ENCODE data around the gene PRICKLE4.
"Not testable (repeated sequence)": the region's sequence is repeated elsewhere in the genome, so short reads cannot be mapped to it uniquely, and the experiment has no call there.

Gene PRICKLE4

DNA sequence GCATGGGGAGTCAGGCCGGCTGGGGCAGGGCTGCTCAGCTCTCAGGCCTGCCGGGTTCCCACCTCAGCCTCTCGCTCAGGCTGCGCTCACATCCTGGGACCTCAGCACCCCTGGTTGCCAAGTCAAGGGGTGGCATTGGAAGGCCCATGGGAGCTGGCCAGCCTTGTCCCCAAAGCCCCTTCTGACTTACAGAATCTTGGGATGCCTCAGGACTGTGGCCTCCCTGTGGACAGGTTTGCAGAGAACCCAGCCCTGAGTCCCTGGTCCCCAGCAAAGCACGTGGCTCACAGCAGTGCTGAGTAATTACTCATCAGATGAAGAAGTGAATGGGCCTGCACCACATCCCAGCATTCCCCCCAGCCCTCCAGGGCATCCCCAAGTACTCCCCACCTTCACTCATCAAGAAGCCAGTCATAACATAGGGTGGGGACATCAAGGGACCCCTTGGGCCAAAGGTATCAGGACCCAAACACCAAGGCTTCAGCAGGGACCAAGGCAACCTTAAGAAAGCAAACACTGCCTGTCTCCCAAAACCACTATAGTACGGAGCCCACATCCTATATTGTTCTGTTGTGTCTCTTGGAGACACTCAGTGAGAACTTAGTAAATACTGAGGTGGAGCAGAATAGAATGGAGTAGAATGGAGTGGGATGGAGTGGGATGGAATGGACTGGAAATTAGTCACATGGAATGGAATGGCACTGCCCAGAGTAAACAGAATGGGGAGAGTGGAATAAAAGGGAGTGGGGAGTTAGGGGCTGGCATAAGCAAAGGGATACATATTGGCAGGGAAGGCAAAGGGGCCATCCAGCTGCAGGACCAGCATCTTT, 37.0 kb upstream of the PRICKLE4 start:
- intact Hi-C loops (cut with DNase I): no loop called here
- peak in 3 of 10 donors; percentile 15 to 77 (median 54) for DNase-seq

DNA sequence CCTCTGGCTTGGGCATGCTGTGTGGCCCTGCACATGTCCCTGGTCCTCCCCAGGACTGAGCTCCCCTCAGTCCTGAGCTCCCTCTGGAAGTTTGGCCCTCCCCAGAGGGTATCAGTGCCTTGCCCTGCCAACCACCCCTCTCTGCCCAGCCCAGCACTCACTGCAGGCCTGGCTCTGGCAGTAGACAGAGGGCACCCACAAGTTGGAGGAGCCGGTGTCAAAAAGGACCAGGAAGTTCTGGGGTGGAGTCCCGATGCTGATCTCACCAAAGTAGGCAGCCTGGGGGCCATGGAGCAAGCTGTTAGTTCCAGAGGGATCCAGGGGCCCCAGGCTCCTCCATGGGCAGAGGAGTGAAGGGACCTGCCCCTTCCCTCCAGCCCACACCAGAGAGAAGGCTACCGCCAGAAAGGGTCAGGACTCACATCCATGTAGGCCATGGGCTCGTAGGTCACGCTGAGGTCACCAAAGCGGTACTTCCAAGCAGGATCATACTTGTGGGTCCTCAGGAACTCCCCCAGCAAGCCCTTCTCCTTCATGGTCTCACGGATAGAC, 36.3 kb upstream of the PRICKLE4 start:
- DNase-seq: peak in 3 of 10 donors; percentile 25 to 35 (median 30)
- intact Hi-C loops (cut with DNase I): no loop called here

DNA sequence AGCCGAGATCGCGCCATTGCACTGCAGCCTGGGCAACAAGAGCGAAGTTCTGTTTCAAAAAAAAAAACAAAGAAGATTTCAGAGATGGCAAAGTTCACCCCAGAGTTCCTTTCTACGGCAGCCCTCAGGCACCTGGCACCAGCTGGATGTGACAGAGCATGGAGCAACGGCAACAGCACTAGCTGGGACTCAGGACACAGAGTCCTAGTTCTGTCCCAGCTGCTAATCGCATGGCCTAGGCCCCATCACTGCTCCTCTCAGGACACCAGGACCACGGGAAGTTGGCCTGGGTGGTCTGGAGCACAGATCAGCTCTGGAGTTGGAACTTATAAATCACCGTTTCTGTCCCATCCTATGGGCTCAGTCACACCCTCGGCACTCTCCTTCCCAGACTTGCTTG, 34.5 kb upstream of the PRICKLE4 start:
- intact Hi-C loops (cut with DNase I): no loop called here
- peak in 2 of 10 donors; percentile 41 to 72 for DNase-seq

DNA sequence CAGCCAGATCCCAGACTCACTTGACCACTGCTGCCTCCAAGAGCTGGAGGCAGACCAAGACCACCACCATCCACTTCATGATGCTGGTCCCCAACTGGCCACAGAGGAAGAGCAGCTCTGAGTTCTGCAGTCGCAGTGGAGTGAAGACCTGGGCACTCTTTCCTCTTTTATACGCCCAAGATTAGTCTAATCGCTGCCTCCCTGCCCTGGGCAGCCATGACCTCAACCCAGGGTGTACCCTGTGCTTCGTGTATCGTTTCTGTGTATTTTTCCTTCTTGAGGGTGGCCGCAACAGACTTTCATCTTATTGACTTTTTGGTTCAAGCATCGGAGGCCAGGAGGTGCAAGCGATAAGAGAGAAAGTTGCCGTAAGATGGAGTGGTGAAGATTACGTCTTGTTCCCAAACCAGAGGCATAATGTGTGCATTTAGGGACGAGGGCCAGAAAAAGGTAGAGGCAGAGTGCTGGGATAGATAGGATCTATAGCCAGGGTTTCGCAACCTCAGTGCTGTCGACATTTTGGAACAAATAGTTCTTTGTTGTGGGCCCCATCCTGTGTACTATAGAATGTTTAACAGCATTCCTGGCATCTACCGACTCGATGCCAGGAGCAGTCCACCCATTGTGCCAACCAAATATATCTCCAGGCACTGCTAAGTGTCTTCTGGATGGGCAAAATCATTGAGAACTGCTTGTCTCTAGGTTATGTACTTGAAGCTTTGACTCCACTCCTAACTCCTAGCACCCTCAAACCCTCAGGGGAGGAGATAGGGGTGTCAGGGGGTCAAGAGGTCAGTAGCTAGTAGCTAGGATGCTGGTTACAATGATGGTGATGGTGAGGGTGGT, 33.1 kb upstream of the PRICKLE4 start, which contains the start of gene PGC:
Gene PGC, minus strand, starts transcription at position 142 of the 846 bp plus-strand sequence. Its CDS starts 63 bp downstream, at position 79.
- peak in 2 of 10 donors; percentile 23 to 24 for DNase-seq
- intact Hi-C loops (cut with DNase I): no loop called here

DNA sequence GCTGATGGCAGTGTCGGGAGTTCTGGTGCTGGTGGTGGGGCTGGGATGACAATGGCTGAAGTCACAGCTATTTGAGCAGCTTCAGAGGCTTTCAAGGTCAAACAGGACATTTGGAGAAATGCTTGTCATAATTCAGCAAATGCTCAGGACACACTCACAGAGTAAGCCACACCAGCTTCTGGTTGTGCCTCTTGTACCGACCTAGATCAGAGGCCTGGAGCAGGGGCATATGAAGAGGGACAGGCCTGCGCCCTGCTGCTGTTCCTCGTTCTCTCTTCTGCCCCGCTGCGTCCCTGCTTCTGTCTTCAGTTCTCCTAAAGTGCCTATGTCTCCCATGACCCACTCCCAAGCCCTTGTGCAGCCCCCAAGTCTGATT, 32.5 kb upstream of the PRICKLE4 start:
- intact Hi-C loops (cut with DNase I): no loop called here

DNA sequence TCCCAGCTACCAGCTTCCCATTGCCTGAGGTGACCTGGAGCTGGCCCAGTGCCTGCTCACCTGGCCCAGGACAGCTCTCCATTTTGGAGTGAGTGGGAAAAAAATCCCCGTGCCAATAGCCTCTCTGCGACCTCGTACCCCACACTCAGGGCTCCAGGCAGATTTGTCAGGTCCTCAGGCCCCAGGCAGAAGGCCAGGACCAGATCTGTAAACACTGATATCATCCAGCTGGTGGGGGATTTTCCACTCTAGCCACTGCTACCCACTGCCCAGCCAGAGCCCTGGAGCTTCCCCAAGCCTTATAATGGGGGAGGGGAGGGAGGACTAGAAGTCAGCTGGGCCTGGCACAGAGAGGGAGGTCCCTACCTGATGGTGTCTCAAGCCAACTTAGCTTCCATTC, 32.0 kb upstream of the PRICKLE4 start:
- intact Hi-C loops (cut with DNase I): no loop called here
- peak in 2 of 10 donors; percentile 19 to 55 for DNase-seq

More for the DNA sequence above, 32.5 kb upstream of the PRICKLE4 start:
- DNase-seq: peak in 1 of 10 donors; percentile 52

DNA sequence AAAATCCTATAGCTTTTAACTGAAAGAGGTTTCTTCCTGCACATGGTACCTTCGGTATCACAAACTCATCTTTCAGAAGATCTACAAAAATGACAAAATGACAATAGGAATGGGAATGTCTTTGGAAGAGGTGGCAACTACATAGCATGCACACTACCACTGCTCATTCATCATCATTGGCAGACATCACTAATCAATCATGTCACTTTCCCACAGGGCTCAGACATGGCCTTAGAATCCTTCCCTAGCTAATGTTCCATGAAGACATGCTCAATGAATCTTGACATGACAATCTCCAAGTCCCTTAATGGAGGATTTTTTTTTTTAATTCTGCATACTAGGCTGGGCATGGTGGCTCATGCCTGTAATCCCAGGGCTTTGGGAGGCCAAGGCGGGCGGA, 30.2 kb upstream of the PRICKLE4 start:
- intact Hi-C loops (cut with DNase I): no loop called here
- DNase-seq: no peak

DNA sequence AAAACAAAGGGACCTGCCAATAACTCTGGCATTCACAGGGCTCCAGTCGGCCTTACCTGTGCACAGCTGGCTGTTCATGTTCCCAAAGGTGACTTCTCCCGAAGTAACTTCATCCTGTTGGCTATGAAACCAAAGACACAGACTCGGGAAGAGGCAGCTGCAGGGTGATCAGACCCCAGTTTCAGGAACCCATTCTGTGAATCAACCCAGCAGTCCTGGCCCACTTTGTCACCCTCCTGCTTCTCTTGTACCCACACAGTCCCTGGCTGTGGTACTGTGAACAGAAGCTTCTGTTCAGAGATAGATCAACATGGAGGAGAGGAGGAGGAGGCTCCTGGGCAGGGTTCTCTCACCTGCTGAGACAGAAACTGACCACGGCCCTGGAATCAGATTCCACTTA, 24.7 kb upstream of the PRICKLE4 start:
- DNase-seq: peak in 1 of 10 donors; percentile 18
- intact Hi-C loops (cut with DNase I): no loop called here

DNA sequence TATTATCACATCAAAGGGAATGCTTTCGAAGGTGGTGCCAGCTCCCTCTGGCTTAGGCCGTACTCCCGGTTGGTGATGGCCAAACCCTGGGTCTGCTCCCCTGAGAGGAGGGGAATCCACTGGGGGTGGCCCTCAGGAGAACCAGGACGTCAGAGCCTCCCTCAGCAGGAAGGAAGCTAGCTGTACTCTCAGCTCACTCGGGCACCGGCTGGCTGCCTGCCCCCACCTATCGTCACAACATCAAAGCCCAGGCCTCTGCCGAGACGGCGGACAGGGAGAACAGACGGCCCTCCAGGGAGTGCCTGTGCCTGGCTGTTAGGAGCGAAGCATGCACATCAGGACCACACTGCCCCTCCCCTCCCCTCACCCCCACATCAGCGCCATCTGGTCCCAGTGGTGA, 24.2 kb upstream of the PRICKLE4 start:
- intact Hi-C loops (cut with DNase I): no loop called here
- DNase-seq: peak in 2 of 10 donors; percentile 28 to 57

DNA sequence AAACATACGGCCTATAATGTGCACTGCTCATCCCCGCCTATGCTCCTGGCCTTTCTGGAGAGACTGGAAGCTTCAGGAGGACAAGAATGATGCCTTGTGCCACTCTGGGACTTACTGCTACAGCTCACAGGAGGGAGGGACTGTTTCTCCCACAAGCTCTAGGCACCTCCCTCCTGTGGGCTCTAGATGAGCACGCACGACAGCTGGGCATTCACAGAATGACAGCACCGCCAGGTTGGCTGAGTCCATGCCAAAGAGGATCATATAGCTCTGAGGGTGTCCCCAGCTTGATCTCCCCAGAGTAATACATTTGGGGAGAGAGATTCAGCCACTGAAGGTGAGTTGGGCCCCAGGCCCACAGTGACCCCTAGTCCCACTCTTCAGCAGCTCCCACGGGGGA, 23.3 kb upstream of the PRICKLE4 start:
- peak in 1 of 10 donors; percentile 45 for DNase-seq
- intact Hi-C loops (cut with DNase I): no loop called here

DNA sequence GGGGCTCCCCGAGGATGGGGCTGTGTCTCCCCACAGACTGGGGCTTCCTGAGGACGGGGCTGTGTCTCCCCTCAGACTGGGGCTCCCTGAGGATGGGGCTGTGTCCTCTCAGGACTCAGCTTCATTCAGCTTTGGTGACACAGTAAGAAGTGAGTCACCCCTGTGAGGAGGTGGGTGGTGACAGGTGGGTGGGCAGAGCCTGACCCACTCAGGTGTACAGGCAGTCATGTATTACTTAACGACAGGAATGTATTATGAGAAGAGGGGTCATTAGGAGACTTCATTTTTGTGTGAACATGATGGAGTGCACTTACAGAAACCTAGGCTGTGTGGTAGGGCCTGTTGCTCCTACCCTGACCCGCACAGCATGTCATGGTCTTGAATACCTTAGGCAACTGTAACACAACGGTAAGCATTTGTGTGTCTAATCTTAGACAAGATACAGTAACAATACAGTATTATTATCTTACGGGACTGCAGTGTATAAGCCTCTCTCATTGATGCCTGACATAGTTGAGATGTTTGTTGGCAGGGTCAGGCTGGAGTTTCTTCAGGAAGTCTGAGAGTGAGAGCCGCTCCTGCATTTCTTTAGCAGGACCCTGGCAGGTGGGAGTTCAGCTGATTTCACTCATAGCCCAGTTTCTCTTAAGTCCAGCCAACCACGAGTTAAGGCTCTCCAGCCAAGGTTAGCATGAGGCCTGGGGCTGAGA, 22.5 kb upstream of the PRICKLE4 start:
- peak in 1 of 10 donors; percentile 10 for DNase-seq
- intact Hi-C loops (cut with DNase I): no loop called here

DNA sequence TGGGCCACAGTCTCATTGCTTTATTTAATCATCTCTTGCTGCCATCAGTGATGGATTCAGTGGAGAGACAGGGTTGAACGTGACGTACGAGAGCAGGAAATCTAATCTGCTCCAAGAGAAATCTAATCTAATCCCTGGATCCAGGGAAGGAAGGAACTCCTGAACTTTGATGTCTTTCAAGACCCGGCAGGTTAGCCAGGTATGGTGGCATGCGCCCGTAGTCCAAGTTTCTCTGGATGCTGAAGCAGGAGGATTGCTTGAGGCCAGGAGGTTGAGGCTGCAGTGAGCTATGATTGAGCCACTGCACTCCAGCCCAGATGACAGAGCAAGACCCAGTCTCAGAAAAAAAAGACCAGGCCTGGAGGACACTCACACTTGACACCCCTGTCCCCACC, 21.9 kb upstream of the PRICKLE4 start:
- intact Hi-C loops (cut with DNase I): no loop called here
- peak in 1 of 10 donors; percentile 24 for DNase-seq

DNA sequence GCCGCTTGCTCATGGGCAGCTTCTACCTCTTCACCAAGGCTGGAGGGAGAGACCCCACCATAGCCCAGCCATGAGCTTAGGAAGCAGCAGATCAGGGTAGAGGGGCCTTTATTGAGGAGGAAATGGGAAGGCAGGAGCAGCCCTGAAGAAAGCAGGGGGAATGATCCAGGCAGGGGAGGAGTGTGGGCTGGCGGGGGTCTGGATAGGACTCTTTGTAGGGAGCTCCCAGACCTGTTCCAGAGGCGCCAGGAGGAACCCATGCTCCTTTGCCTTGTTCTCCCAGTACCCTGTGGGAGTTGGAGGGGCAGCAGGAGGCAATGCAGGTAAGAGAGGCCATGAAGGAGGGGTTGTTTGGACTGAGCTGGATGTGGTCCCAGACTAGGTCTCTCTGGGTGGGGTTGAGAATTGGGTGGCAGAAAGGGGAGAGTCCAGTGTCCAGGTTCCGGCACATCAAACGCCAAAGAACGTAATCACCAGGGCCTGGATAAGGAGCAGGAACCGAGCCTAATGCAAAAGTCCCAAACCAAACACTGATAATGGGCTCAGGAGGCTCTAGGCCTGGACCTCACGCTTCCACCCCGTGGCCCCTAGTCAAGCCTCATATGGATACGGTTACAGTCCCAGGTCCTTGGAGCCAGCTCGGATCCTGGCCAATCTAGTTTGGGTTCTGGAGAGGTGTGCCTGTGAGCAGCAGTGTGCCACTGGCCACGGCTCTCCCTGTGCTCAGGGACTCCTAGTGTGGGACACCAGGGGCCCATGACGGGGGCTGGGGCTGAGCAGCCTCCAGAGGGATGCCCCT, 21.3 kb upstream of the PRICKLE4 start:
- peak in 2 of 10 donors; percentile 35 to 70 for DNase-seq
- intact Hi-C loops (cut with DNase I): no loop called here

DNA sequence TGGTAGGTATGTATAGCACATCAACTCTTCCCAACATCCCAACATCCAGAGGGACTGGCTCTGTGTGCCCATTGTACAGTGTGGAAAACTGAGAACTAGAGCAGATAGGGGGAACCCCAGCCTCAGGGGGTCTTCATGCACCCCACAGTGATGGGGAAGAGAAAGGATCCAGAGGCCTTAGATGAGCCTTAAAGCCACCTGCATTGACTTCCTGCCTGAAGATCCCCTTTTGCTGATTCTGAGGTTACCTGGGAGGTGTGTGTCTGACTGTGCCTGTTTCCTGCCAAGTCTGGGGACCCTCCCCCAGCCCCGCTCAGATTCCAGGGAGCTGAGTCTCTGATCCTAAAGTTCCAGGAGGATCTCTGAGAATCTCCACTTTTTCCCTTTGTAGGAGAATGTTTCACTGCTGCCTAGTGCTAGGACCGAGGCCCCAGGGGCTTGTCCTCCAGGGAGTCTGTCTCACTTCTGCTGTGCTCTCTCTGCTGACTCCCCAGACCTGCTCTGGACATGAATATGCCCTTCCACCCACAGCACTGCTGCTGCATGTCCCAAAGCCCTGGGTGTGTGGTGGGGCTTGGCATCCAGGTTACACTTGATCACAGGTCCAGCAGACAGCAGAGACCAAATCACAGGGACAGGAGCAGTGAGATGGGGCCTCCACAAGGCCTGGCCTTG, 20.5 kb upstream of the PRICKLE4 start:
- intact Hi-C loops (cut with DNase I): no loop called here
- DNase-seq: peak in 2 of 10 donors; percentile 20 to 47

DNA sequence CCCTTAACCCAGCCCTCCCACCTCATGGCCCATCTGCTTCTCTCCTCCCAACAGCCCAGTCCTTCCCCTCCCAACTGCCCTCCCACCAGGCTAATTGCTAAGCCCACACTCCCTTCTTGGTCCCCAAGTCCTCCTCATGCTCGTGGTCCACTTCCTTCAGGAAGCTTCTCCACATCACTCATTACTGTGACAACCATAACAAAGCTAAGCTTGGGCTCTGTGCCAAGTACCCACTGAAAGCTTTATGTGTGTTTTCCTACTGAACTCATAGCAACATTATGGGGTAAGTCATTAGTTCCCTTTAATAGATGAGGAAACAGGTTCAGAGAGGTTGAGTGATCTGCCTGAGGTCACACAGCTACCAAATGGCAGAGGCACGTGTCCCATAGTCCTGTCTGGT, 17.1 kb upstream of the PRICKLE4 start:
- DNase-seq: peak in 1 of 10 donors; percentile 1
- intact Hi-C loops (cut with DNase I): no loop called here

DNA sequence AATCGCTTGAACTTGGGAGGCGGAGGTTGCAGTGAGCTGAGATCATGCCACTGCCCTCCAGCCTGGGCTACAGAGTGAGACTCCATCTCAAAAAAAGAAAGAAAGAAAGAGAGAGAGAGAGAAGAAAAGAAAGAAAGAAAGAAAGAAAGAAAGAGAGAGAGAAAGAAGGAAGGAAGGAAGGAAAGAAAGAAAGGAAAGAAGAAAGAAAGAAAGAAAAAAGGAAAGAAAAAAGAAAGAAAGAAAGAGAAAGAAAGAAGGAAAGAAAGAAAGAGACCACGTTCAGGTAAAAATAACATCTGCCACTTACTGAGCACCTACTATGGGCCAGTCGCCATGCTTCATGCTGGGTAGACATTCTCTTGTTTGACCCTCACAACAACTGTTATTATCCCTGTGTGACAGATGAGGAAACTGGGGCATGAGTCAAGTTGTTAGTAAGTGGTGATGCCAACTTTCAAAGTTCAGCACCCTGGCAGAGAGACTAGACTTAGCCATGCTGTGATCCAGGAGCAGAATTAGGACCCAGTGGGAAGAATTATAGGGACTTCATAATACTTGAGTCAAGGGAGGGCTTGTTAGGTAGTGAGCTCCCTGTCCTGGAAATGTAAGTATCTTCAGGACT, 14.4 kb upstream of the PRICKLE4 start:
- peak in 1 of 10 donors; percentile 2 for DNase-seq
- intact Hi-C loops (cut with DNase I): not testable (repeated sequence)

DNA sequence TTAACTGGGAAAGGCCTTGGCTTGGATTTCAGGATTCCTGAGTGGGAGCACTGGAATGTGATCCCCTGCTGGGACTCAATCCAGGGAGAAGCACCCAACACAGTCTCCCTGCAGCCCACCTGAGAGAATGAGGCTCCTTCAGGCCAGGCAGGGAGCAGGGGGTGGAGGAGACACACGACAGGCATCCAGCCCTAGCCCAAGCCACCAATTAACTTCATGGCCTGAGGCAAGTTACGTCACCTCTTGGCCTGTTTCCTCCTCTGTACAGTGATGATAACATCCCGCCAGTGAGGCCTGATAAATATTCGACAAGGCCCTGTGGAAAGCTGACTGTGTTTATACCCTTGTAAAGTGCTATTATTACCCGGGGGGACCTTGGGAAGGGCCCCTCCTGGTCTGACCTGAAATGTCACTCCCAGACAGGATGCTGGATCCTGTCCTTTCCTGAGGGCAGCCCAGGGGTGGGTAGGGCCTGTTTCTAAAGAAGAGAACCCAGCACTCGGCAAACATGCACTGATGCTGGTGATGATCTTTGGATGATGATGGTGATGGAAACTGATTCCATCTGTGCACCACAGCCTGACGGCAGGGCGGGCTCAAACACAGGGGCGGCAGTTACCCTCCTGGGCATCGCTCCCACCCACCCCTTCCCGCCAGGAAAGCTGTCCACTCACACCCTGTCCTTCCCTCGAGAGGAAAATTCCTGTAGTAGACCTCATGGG, 13.3 kb upstream of the PRICKLE4 start:
- DNase-seq: peak in 1 of 10 donors; percentile 27
- intact Hi-C loops (cut with DNase I): no loop called here

All from posterior cingulate gyrus (tissue), 11 donors.